HG02981 (cell line): ENCODE data around the gene CDC42BPG.

ENCODE experiments used
- ATAC-seq: cut with Tn5 transposase; IDR thresholded peaks from one replicate; pipeline ENCODE4 v1.9.1; 2021; ENCODE audit warnings: mild to moderate bottlenecking, moderate library complexity; ENCODE audit not compliant: unreplicated experiment

The CDC42BPG gene

GRCh38 chr11:64878494-64879243, 34.2 kb upstream of the CDC42BPG start, which contains the start of gene EHD1:
TSS of gene EHD1 (minus strand) at chr11:64878621. CDS start at chr11:64878464, 157 bp downstream.
- peak; percentile 65 for ATAC-seq

DNA sequence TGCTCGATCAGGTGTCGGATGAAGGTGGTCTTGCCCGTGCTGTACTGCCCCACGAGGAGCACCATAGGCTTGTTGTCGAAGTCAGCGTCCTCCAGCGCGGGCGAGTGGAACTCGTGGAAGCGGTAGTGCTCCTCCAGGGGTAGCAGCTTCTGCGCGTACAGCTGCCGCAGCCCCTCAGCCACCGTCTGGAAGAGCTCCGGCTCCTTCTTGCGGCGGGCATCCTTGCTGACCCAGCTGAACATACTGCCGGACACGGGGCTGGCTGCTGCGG, 33.7 kb upstream of the CDC42BPG start:
- ATAC-seq = no peak

DNA sequence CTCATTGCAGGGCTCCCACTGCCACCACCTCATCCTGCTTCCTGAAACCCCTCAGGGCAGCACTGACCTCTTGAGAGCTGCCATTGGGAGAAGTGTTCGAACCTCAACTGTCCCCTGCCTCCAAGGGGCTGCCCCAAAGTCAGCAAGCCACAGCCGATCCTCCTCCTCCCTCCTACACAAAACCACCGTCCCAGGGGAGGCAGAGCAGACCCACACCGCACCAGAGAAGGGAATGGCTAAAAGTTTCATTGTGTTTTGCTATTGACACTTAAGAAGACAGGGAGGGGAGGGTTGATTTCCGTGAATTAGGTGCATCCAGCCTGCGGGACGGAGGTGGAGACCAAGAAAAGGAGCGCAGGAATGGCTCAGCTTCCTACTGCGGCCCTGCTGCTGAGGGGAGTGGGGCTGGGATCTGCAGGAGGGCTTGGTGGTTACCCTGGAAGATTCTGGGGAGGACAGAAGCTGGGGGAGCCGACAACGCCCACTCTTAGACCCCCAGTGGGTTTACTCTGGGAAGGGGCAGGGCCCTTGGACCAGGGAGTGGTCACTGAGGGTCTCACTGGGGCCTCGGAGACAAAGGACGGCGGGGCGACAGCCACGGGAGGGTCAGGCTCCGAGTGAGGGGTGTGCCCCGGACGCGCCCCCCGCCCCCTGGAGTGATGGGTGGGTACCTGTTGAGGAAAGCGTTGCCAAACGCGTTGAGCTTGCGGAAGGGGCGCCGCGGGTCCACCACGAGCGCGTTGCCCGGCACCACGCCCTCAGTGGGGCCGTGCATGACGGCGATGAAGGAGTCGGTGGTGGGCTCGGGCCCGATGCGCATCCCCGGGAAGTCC, 33.2 kb upstream of the CDC42BPG start:
- peak; percentile 1 for ATAC-seq

DNA sequence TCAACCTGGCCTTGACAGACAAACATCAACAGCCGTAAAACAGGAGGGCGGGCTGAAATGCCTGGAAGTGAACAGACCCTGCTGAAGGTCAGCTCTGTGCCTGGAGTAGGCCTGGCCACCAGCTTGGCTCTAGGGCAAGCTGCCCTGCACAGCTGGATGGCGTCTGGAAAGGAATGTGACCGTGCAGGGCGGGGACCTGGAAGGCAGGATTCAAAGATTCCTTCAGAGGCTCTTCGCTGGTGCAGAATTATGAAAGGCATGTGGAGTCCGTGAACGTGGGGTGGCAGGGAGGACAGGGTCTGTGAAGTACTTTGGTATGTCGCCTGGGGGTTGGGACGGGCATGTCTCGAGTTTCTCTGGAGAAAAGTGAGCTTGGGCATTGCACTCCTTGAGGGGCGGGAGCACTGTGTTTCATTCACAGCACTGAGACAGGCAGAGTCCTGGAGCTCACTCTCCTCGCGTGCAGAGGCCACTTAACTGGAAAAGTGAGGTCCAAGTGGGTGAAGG, 32.4 kb upstream of the CDC42BPG start:
- ATAC-seq = no peak

GRCh38 chr11:64876229-64876750, 31.8 kb upstream of the CDC42BPG start:
- ATAC-seq = no peak

DNA sequence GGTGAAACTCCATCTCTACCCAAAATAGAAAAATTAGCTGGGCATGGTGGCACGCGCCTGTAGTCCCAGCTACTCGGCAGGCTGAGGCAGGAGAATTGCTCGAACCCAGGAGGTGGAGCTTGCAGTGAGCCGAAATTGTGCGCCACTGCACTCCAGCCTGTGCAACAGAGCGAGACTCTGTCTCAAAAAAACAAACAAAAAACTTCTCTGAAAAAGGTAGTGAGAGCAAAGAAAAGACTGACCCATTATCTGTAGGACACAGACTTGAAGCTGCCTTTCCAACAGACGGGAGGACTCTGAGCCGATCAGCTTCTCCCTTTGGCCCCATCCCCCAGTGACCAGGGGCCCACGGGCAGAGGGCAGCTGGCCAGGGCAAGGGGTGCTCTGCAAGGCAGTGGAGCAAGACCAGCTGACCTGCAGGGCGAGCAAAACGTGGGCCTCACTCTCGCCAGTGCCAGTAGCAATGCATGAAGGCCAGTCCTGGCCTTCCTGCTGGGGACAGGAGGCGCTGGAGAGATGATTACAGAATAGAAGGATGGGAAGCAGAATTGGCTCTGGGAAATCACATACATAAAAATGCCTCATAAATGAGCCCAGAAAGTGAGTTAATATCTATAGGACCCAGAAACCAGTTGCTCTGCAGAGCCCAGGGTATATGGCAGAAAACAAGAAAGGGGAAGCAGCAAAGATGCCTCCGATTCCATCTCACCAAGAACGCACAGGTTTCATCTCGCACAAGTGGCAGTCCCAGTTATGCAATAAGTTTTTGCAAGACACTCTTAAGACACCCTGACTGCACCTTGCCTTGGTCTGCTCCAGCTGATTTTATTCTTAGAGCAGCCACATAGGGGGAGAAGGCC, 31.1 kb upstream of the CDC42BPG start:
- ATAC-seq = no peak

DNA sequence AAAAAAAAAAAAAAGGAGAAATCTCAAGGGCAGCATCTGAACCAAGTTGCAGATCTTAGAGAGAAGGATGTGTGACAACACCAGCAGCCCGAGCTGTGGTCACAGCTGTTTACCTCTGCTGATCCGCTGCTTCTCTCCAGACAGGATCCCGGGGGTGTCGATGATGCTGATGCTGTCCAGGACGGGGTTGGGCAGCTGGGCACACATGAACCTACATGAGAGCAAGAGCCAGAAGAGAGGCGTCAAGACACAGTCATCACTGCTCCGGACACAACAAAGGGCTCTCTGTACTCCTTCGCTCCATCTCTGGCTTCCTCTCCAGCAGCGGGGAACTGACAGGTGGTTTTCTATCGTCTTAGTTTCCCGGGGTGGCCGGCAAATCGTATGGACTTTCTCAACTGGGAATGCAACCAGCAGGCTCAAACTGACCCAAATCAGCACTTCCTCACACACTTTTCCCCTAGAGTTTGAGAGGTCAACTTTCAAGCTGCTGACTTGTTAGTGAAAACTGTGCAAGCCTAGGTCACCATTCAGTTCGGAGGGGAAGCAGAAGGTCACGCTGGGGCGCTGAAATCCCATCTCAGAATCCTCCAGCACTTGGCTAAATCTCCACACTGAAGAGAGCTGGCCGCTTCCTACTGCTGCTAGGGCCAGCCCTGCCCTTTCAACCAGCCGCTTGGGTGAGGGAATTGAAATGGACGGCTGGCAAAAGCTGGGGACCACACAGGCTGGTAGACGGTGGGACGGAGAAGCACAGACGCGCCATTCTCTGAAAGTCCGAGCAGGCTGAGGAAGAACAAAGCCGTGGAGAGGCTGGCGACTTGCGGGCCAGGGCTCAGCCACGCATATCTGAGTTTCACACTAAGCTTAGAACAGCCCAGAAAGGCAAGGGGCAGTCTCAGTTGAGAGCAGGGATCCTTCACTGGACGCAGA, 30.1 kb upstream of the CDC42BPG start:
- no peak for ATAC-seq

- ATAC-seq = no peak
Observed at GRCh38 chr11:64872790-64873488, 28.5 kb upstream of the CDC42BPG start.

- no peak for ATAC-seq
Observed at GRCh38 chr11:64871492-64871891, 27.0 kb upstream of the CDC42BPG start.

DNA sequence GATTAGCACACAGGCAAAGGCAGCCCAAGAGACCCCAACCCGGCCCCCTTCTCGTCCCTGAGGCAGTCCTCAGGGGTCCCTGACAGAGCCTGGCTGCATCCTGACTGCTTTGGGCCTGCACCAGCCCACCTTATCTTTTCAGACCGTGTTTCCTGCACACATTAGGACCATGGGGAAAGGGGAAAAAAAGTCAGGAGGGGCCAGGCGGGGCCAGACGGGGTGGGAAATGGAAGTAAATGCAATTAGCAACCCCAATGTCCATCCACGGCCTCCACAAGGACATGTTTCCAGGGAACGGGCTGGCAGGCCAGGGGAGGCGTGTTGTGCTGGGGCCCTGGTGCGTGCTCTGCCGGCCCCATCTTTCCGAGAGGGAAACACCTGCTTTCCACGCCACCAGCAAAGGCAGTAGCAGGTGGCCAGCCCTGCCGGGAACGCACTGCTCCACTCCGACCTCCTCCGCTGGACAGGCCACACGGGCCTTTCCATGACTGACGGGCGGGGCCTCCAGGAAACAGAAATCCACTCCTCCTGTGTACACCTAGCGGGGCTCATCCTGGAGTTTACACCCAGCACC, 26.5 kb upstream of the CDC42BPG start:
- no peak for ATAC-seq

DNA sequence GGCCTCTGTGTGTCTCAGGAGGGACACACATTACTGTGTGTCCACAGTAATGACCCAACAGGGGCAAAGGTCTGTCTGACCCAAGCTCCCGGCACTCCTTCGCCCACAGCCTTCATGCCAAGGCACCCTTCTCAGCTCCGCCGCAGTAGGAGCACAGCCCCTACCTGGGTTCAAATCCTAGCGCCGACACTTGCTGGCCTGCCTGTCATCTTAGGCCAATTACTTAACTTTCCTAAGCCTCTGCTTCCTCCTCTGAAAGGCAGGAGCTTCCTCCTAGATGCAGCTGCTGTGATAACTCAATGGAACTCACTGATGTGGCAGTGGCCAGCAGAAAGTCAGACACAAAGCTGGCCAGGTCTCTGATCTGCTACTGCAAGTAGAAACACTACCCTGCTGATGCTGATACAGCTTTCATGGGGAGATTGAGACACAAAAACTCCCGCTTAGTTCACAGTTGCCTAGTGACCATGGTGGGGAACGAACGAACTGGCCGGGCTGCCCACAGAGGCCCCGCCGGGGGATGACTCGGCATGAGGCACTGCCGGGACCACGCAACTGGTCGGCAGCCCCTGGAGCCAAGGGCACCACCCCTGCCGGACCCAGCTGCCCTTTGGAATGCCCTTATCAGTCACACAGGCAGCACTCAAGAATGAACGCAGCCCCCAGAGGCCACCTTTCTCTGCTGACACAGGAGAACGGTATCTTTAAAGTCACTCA, 25.9 kb upstream of the CDC42BPG start:
- no peak for ATAC-seq

DNA sequence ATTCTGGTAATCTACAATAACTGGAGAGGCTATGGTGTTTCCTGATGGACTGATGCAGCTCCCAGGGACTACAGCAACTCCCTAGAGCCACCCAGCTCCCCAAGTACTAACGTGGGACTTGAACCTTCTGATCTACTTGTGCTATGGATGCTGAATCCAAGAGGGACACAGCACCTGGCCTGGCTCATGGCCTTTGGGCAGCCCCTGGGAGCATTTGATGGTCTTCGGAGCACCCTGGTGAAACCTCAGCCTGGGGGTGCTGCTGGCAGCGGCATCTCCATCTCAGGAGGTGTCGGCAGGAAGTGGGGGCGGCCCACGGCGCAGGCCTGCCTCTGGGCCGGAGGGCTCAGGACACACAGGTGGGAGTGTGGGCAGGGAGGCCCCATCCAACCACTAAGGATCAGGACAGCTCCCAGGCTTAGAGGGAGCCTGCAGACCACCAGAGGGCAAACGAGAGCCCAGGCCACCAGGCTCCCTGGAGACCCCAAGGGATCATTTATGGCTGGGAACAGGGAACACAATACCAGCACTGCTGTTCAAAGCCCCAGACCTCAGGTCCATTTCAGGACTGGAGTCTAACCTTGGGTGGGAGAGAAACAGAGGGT, 25.2 kb upstream of the CDC42BPG start:
- ATAC-seq = no peak

DNA sequence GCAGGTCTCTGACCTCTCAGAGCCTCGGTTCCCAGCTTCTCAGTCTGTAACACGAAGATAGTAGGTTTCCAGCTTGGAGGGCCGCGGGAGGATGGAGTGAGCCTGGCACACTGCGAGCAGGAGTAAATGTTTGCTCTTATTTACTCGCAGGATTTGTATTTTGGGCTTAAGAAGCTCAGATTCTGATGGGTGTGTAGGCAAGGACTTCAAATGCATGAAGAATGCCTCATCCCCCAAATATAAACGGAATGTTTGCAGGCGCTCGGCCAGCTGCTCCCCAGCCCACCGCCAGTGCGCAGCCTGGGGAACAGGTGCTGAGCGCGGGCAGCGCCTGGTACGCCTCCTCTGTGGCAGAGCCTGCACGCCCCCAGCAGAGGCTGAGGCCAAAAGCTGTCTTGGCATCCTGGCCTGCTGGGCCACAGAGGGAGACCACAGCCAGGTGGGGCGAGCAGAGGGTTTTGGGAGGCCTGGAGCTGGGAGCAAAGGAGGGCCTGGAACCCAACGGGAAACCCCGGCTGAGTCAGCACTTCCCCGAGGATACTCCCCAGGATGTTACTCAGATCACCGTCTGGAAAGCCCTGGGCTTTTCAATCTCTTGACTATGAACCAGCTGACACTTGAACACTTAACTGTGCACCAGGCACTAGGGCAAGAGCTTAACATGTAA, 24.6 kb upstream of the CDC42BPG start:
- ATAC-seq = no peak

- ATAC-seq = no peak
Observed at GRCh38 chr11:64867748-64868462, 23.5 kb upstream of the CDC42BPG start.

DNA sequence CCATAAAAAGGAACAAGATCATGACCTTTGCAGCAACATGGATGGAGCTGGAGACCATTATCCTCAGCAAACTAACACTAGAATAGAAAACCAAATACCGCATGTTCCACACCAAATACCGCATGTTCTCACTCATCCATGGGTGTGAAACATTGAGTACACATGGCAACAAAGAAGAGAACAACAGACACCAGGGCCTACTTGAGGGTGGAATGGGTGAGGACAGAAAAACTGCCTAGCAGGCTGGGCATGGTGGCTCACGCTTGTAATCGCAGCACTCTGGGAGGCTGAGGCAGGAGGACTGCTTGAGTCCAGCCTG, 21.7 kb upstream of the CDC42BPG start:
- no peak for ATAC-seq

GRCh38 chr11:64865286-64866172, 21.1 kb upstream of the CDC42BPG start:
- no peak for ATAC-seq
